ENCODE results near the gene MAN1A1.
"Not testable (repeated sequence)": the region's sequence is repeated elsewhere in the genome, so short reads cannot be mapped to it uniquely, and the experiment has no call there.

The MAN1A1 gene

DNA sequence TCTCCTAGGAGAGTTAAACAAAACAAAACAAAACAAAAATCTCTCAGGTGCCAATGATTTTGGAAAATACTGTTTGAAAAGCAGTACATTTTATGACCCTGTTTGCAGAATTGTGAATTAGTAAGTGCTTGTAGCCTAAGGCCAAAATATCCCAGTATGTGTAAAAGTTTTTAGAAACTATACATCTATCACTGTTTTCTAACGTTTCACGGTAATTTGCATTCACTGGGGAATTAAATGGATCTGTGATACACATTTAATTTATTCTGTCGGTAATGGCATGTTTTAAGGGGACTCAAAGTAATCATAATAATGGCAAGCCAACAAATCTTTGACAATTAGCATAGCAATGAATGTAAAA, 175.5 kb downstream of the MAN1A1 start:
- no peak for DNase-seq (ENCODE audit: low read depth, low spot score)
- no peak overlapping the region for H3K4me3 ChIP-seq (ENCODE audit: low read length)
- H3K9me3 ChIP-seq (ENCODE audit: control insufficient read depth, insufficient read depth, low read length), result no peaks in the 10 kb centered on the region
- H3K36me3 ChIP-seq (ENCODE audit: control insufficient read depth, insufficient read depth, low read length), result no peaks in the 10 kb centered on the region
- WGBS (ENCODE audit: insufficient coverage, insufficient read length), result no CpG with 5 or more reads among the region's 3 CpGs
- H3K27me3 ChIP-seq (ENCODE audit: control insufficient read depth, insufficient read depth, low read length), result no peaks in the 10 kb centered on the region
- H3K4me1 ChIP-seq (ENCODE audit: control insufficient read depth, insufficient read depth, low read length), result no peaks in the 10 kb centered on the region
- no peak overlapping the region for H3K27ac ChIP-seq (ENCODE audit: low read length)

DNA sequence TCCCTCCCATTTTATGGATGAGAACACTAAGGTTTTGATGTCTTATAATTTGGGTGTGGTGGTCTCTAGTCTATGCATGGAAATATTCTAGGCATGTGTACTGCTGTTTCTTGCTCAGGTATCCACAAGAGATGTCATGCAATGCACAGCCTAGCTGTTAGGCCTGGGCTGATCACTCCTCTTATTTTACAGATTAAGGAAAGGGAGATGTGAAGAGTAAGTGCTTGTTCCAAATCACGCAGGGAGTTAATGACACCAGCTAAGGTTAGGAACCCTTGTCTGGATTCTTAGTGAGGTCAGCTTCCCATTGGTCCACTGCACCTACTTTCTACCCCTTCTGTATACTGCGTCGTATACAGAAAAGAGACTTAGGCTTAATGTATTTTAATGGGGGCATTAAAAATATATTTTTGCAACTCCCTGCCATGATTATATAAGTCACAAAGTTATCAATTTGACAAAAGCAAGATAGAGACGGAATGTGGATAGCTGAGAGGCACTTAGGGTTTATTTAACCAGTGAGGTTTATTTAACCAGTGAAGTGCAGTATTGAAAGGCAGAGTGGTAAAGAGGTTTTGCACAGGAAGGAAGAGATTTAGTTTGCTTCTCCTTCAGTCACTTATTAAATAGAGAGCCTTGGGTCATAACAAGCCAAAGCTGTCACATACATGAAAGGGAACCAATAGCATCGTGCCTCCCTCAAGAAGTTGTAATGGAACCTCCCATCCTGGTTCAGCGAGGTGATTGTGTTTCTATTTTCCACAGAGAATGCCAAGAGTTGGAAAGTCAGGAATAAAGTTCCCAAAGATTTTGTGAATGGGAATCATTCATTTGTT, 176.1 kb downstream of the MAN1A1 start:
- no peaks in the 10 kb centered on the region for H3K4me1 ChIP-seq (ENCODE audit: control insufficient read depth, insufficient read depth, low read length)
- no peaks in the 10 kb centered on the region for H3K9me3 ChIP-seq (ENCODE audit: control insufficient read depth, insufficient read depth, low read length)
- H3K4me3 ChIP-seq (ENCODE audit: low read length), result no peak overlapping the region
- H3K27ac ChIP-seq (ENCODE audit: low read length), result no peak overlapping the region
- no peaks in the 10 kb centered on the region for H3K27me3 ChIP-seq (ENCODE audit: control insufficient read depth, insufficient read depth, low read length)
- no peaks in the 10 kb centered on the region for H3K36me3 ChIP-seq (ENCODE audit: control insufficient read depth, insufficient read depth, low read length)
- no peak for DNase-seq (ENCODE audit: low read depth, low spot score)
- WGBS (ENCODE audit: insufficient coverage, insufficient read length), result no CpG with 5 or more reads among the region's 6 CpGs

DNA sequence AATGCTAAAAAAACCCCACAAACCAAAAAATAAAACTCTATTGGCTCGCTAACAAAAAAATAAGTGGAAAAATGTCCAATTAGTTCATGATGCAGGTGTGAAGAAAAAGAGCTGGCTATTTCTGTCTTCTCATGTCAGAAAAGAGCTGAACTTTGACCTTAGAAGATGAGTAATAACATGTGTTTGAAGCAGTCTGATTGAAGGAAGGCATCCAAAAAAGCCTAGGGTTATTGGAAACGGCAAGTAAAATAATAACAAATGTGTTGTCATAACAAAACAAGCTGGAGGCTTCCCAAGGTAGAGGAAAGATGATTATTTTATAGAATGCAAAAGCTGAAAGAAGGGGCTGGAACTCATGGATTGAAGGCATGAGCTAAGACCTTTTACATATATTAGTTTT, 176.7 kb downstream of the MAN1A1 start:
- H3K4me1 ChIP-seq (ENCODE audit: control insufficient read depth, insufficient read depth, low read length), result no peaks in the 10 kb centered on the region
- no peak overlapping the region for H3K27ac ChIP-seq (ENCODE audit: low read length)
- H3K27me3 ChIP-seq (ENCODE audit: control insufficient read depth, insufficient read depth, low read length), result no peaks in the 10 kb centered on the region
- no peaks in the 10 kb centered on the region for H3K36me3 ChIP-seq (ENCODE audit: control insufficient read depth, insufficient read depth, low read length)
- DNase-seq (ENCODE audit: low read depth, low spot score), result no peak
- no peak overlapping the region for H3K4me3 ChIP-seq (ENCODE audit: low read length)
- no CpG with 5 or more reads among the region's 2 CpGs for WGBS (ENCODE audit: insufficient coverage, insufficient read length)
- H3K9me3 ChIP-seq (ENCODE audit: control insufficient read depth, insufficient read depth, low read length), result no peaks in the 10 kb centered on the region

DNA sequence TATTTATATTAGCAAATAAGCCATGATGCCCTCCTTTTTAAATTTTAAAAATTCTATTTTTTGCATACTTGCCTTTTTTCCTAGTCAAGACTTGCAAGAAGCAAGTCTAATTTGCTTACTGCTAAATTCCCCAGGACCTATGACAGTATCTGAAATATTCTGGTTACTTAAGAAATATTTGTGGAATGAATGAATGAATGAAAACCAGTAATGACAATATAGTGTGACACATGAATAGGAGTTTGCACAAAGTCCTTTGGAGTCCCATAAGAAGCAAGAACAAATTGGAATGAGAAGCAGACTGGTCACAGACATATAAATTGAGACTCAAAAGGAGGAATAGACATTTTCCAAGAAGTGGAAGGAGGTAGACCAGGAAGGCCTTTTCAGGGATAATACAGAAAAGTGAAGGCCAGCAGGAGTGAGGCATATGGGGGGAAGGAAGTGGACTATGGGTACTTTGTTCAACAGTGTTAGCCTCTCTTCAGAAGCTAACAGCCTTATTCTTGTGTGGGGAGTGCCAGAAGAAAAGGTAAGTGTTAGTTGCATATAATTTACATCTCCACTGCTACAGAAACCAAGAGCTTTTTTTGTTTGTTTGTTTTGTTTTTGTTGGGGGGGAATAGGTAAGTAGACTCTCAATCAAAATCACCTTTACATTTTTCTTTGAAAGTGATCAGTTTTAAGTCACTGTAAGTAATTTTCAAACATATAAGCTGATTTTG, 177.5 kb downstream of the MAN1A1 start:
- no peak overlapping the region for H3K27ac ChIP-seq (ENCODE audit: low read length)
- H3K4me1 ChIP-seq (ENCODE audit: control insufficient read depth, insufficient read depth, low read length), result no peaks in the 10 kb centered on the region
- H3K27me3 ChIP-seq (ENCODE audit: control insufficient read depth, insufficient read depth, low read length), result no peaks in the 10 kb centered on the region
- H3K36me3 ChIP-seq (ENCODE audit: control insufficient read depth, insufficient read depth, low read length), result no peaks in the 10 kb centered on the region
- no peak overlapping the region for H3K4me3 ChIP-seq (ENCODE audit: low read length)
- DNase-seq (ENCODE audit: low read depth, low spot score), result no peak
- H3K9me3 ChIP-seq (ENCODE audit: control insufficient read depth, insufficient read depth, low read length), result no peaks in the 10 kb centered on the region

DNA sequence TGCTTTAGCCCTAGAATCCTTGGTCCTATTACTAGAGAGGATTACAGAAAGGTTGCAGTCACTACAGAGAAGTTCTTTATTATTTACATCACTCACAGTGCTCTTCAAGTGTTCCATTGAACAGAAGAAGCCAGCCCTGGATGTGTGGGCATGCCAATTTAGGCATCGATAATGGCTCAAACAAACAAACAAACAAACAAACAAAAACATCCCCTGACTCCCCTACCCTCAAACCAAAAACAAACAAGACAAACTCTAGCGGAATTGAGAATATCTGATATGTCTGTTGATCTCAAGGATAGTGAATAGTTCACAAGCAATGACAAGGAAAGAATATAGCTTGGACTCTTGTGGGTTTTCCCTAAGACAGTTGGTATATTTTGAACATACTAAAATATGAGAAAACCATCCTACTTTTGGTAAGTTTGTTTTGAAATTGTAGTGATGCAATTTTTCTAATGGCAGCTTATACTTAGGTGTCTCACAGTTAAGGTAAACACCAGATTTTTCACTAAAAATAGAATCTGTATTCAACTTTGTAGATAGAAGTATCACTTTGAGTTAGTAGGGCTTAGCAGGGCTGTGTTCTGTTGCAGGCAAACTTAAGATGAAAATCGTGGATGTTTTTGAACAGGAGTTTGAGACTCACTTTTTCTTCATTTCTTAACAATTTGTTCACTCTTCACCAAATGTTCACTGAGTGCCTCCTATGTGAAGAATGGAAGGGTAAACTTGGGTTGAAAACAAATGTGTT, 178.3 kb downstream of the MAN1A1 start:
- Histone ChIP-seq H3K36me3 (ENCODE audit: control insufficient read depth, insufficient read depth, low read length) (no peaks in the 10 kb centered on the region), H3K27ac (ENCODE audit: low read length) (no peak overlapping the region), H3K27me3 (ENCODE audit: control insufficient read depth, insufficient read depth, low read length) (no peaks in the 10 kb centered on the region), H3K4me1 (ENCODE audit: control insufficient read depth, insufficient read depth, low read length) (no peaks in the 10 kb centered on the region), H3K9me3 (ENCODE audit: control insufficient read depth, insufficient read depth, low read length) (no peaks in the 10 kb centered on the region), H3K4me3 (ENCODE audit: low read length) (no peak overlapping the region)
- WGBS (ENCODE audit: insufficient coverage, insufficient read length), result no CpG with 5 or more reads among the region's 3 CpGs
- no peak for DNase-seq (ENCODE audit: low read depth, low spot score)

DNA sequence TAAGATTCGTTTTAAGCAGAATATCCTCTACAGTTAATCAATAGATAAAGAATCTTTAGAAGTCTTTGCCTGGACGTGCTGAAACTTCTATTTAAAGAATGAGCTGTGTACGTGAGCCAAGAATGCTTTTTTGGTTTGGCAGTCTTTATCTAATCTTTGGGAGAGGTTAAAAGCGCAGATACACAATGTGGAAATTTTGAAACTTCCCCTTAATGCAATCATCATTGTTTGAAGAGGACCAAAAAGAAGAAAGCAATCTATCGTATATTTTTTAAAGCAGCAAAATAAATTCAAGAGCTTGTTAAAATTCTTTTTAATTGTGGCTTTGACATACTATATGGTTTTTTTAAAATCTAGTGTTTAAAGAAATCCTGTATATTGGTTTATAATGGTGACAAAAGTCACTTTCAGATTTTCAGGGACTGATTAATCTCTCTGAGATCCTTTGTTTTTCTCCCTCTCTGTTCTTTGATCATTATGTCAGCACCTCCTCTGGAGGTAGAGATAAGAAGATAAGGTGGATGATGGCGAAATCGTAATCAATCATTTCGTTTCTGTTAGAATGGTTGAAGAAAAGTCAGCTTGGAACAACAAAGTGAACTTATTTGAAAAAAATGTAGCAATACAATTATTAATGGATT, 179.0 kb downstream of the MAN1A1 start:
- Histone ChIP-seq H3K27me3 (ENCODE audit: control insufficient read depth, insufficient read depth, low read length) (no peaks in the 10 kb centered on the region), H3K36me3 (ENCODE audit: control insufficient read depth, insufficient read depth, low read length) (no peaks in the 10 kb centered on the region), H3K9me3 (ENCODE audit: control insufficient read depth, insufficient read depth, low read length) (no peaks in the 10 kb centered on the region), H3K4me3 (ENCODE audit: low read length) (no peak overlapping the region), H3K27ac (ENCODE audit: low read length) (no peak overlapping the region), H3K4me1 (ENCODE audit: control insufficient read depth, insufficient read depth, low read length) (no peaks in the 10 kb centered on the region)
- 100% methylated on average over 3 of the region's 8 CpGs for WGBS (ENCODE audit: insufficient coverage, insufficient read length)
- DNase-seq (ENCODE audit: low read depth, low spot score), result no peak

DNA sequence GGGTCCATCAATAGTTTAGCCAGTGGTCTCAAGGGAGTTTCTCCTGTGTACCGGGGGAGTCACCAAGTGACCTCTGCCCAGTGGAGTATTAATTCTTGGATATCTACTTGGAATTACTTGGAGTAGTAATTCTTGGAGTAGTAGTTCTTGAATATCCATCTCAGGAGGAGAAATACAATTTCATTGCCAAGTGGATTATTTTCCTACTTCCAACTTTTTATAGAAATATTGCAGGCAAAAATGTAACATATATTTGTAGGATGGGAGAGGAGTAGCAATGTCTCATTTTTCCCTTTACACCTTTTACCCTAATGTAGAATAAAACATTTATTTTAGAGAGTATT, 179.5 kb downstream of the MAN1A1 start:
- Histone ChIP-seq H3K9me3 (ENCODE audit: control insufficient read depth, insufficient read depth, low read length) (no peaks in the 10 kb centered on the region), H3K27ac (ENCODE audit: low read length) (no peak overlapping the region), H3K4me3 (ENCODE audit: low read length) (no peak overlapping the region), H3K4me1 (ENCODE audit: control insufficient read depth, insufficient read depth, low read length) (no peaks in the 10 kb centered on the region), H3K27me3 (ENCODE audit: control insufficient read depth, insufficient read depth, low read length) (no peaks in the 10 kb centered on the region), H3K36me3 (ENCODE audit: control insufficient read depth, insufficient read depth, low read length) (no peaks in the 10 kb centered on the region)
- DNase-seq (ENCODE audit: low read depth, low spot score), result no peak
- no CpG with 5 or more reads among the region's 1 CpG for WGBS (ENCODE audit: insufficient coverage, insufficient read length)

DNA sequence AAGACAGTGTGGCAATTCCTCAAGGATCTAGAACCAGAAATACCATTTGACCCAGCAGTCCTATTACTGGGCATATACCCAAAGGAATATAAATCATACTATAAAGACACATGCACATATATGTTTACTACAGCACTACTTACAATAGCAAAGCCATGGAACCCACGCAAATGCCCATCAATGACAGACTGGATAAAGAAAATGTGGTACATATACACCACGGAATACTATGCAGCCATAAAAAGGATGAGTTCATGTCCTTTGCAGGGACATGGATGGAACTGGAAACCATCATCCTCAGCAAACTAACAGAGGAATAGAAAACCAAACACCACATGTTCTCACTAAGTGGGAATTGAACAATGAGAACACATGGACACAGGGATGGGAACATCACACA, 180.2 kb downstream of the MAN1A1 start:
- not testable (repeated sequence) for H3K27me3 ChIP-seq (ENCODE audit: control insufficient read depth, insufficient read depth, low read length); DNase-seq (ENCODE audit: low read depth, low spot score); H3K36me3 ChIP-seq (ENCODE audit: control insufficient read depth, insufficient read depth, low read length); H3K4me3 ChIP-seq (ENCODE audit: low read length); H3K4me1 ChIP-seq (ENCODE audit: control insufficient read depth, insufficient read depth, low read length); H3K9me3 ChIP-seq (ENCODE audit: control insufficient read depth, insufficient read depth, low read length); H3K27ac ChIP-seq (ENCODE audit: low read length)
- no CpG with 5 or more reads among the region's 2 CpGs for WGBS (ENCODE audit: insufficient coverage, insufficient read length)

DNA sequence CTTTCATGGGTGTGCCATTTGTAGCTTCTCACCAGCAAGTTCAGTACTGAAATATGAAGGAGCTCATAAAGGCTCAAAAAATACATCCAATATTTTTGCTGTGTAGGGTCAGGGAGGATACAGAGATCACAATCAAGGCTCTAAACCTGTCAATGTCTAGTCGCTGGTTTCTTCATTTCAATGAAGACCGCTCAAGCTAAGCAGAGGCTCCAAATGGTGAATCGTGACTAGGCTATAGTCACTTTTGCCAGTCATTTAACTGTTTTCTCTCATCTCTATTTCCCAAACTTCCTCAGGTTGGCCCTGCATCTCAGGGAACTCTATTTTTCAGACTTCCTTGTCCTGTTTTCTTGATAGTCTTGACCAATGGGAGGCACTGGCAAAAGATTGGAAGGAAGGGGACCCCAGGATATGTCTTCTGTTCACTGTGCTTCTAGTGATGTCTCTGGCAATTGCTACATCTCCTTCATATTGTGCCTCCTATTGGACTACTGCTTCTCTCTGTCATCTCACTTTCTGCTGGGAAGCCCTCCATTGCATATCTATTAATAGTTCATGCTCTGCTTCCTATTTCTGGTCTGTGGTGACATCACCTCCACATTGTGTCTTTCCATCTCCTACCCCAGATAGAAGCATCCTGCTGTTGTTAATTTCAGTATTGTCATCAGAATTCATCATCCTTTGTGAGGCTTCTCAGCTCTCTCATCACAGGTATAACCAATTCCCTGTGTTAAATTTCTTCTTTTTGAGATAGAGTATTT, 183.4 kb downstream of the MAN1A1 start:
- Histone ChIP-seq H3K4me3 (ENCODE audit: low read length) (no peak overlapping the region), H3K27ac (ENCODE audit: low read length) (no peak overlapping the region), H3K9me3 (ENCODE audit: control insufficient read depth, insufficient read depth, low read length) (no peaks in the 10 kb centered on the region), H3K27me3 (ENCODE audit: control insufficient read depth, insufficient read depth, low read length) (no peaks in the 10 kb centered on the region), H3K36me3 (ENCODE audit: control insufficient read depth, insufficient read depth, low read length) (no peaks in the 10 kb centered on the region), H3K4me1 (ENCODE audit: control insufficient read depth, insufficient read depth, low read length) (no peaks in the 10 kb centered on the region)
- no CpG with 5 or more reads among the region's 3 CpGs for WGBS (ENCODE audit: insufficient coverage, insufficient read length)
- DNase-seq (ENCODE audit: low read depth, low spot score), result no peak

DNA sequence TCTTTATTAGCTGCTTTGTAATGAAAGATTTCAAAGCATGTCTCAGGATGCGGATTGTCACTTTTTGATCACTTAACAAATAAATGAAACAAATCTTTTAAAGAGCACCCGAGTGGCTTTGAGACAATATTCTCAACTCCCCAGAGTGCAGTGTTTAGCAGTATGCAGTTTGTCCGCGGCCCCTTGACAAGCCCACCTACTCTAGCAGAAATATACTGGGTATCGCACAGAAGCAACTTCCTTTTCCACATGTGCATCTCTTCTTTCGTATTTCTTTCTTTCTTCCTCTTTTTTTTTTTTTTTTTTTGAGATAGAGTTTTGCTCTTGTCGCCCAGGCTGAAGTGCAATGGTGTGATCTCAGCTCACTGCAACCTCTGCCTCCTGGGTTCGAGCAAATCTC, 186.6 kb downstream of the MAN1A1 start:
- Histone ChIP-seq H3K27ac (ENCODE audit: low read length) (no peak overlapping the region), H3K4me3 (ENCODE audit: low read length) (no peak overlapping the region), H3K27me3 (ENCODE audit: control insufficient read depth, insufficient read depth, low read length) (no peaks in the 10 kb centered on the region), H3K4me1 (ENCODE audit: control insufficient read depth, insufficient read depth, low read length) (no peaks in the 10 kb centered on the region), H3K9me3 (ENCODE audit: control insufficient read depth, insufficient read depth, low read length) (no peaks in the 10 kb centered on the region), H3K36me3 (ENCODE audit: control insufficient read depth, insufficient read depth, low read length) (no peaks in the 10 kb centered on the region)
- no CpG with 5 or more reads among the region's 8 CpGs for WGBS (ENCODE audit: insufficient coverage, insufficient read length)
- DNase-seq (ENCODE audit: low read depth, low spot score), result no peak
